H1 (cell line): ENCODE measurements around the gene HS6ST2. TPM values are rescaled to one million over a fixed set of nuclear protein-coding genes. Genes with fewer than 3 reads are reported as not detected.

ENCODE experiments used
- CTCF ChIA-PET: fragments of 300-600 bp; sonication (Branson Sonifier 250); formaldehyde crosslinking; loops from one replicate; lab custom pipeline; 2021; ENCODE audit not compliant: partially characterized antibody; lab: Charles Lee
- POLR2A ChIA-PET: fragments of 300-600 bp; sonication (Branson Sonifier 250); formaldehyde crosslinking; loops from one replicate; lab custom pipeline; 2021; ENCODE audit warnings: inconsistent platforms; ENCODE audit not compliant: partially characterized antibody; lab: Charles Lee
- DNase-seq, 2 experiments: peaks; one replicate each; pipeline versions ENCODE4 v3.0.0 to v3.0.0-alpha.2; 2010 to 2022; ENCODE audit warnings: low spot score in 2 of 2, low read depth in 1 of 2, mixed read lengths in 1 of 2
- FAIRE-seq: peaks from 2 replicates; lab custom pipeline; 2011; peaks lifted over from hg19 to GRCh38; lab: Jason Lieb, UNC
- H2AFZ ChIP-seq: 2 replicates; pipeline ENCODE4 v1.8.1; 2012; ENCODE audit warnings: low read length, inconsistent platforms
- H2AK5ac ChIP-seq: 2 replicates; pipeline ENCODE4 v1.6.1; 2013; ENCODE audit warnings: low read depth, low read length
- H2BK120ac ChIP-seq: replicated peaks from 2 replicates; pipeline ENCODE3; 2013; ENCODE audit warnings: low read depth, low read length, inconsistent platforms
- H2BK12ac ChIP-seq: 2 replicates; pipeline ENCODE4 v1.6.1; 2013; ENCODE audit warnings: low read depth, low read length
- H2BK15ac ChIP-seq: 2 replicates; pipeline ENCODE4 v1.6.1; 2013; ENCODE audit warnings: low read length
- H2BK20ac ChIP-seq: 2 replicates; pipeline ENCODE4 v1.6.1; 2013; ENCODE audit warnings: low read length
- H2BK5ac ChIP-seq: 2 replicates; pipeline ENCODE4 v1.6.1; 2013; ENCODE audit warnings: low read depth, low read length
- H3K14ac ChIP-seq: 2 replicates; pipeline ENCODE4 v1.6.1; 2013; ENCODE audit warnings: inconsistent platforms; ENCODE audit not compliant: insufficient read length
- H3K18ac ChIP-seq: 2 replicates; pipeline ENCODE4 v1.6.1; 2013; ENCODE audit warnings: low read length; ENCODE audit errors: extremely low read depth
- H3K23ac ChIP-seq: 2 replicates; pipeline ENCODE4 v1.6.1; 2013; ENCODE audit warnings: inconsistent platforms; ENCODE audit not compliant: insufficient read length
- H3K23me2 ChIP-seq: 2 replicates; pipeline ENCODE4 v1.6.1; 2013; ENCODE audit warnings: low read depth, low read length
- H3K27ac ChIP-seq: 2 replicates; pipeline ENCODE4 v1.6.1; 2011; ENCODE audit warnings: low read depth, low read length, inconsistent platforms
- H3K27me3 ChIP-seq, 4 experiments: replicated peaks in 1 of 4; 1 replicate in 1 of 4; 2 replicates in 3 of 4; pipeline versions ENCODE4 v1.6.1 to v1.8.1; 2011 to 2013; ENCODE audit warnings: low read length in 3 of 4, mild to moderate bottlenecking in 3 of 4, inconsistent platforms in 2 of 4, mixed read lengths in 2 of 4, moderate library complexity in 1 of 4; ENCODE audit not compliant: control insufficient read depth in 3 of 4, insufficient read depth in 3 of 4; ENCODE audit errors: extremely low read depth in 1 of 4
- H3K36me3 ChIP-seq, 4 experiments: 2 replicates each; pipeline versions ENCODE4 v1.6.1 to v1.8.1; 2011 to 2013; ENCODE audit warnings: mild to moderate bottlenecking in 4 of 4, low read length in 3 of 4, moderate library complexity in 2 of 4, control low read depth in 1 of 4, inconsistent platforms in 1 of 4; ENCODE audit not compliant: insufficient read depth in 4 of 4, control insufficient read depth in 2 of 4
- H3K4ac ChIP-seq: replicated peaks from 2 replicates; pipeline ENCODE3; 2013; ENCODE audit warnings: low read length, low read depth, mixed read lengths, inconsistent platforms; ENCODE audit not compliant: insufficient read length
- H3K4me1 ChIP-seq, 4 experiments: replicated peaks in 1 of 4; 1 replicate in 1 of 4; 2 replicates in 3 of 4; pipeline versions ENCODE4 v1.6.1 to v1.8.1; 2011 to 2013; ENCODE audit warnings: low read length in 3 of 4, inconsistent platforms in 2 of 4, mixed read lengths in 1 of 4; ENCODE audit not compliant: insufficient read depth in 4 of 4, control insufficient read depth in 3 of 4
- H3K4me2 ChIP-seq, 2 experiments: 2 replicates each; pipeline versions ENCODE4 v1.6.1 to v1.8.1; 2011 to 2013; ENCODE audit warnings: low read depth in 2 of 2, low read length in 2 of 2, control low read depth in 1 of 2, inconsistent platforms in 1 of 2, mild to moderate bottlenecking in 1 of 2; ENCODE audit not compliant: insufficient read depth in 1 of 2
- H3K4me3 ChIP-seq, 4 experiments: fragments of 200-600, 300-600 bp in 1 of 4; sonication (generic), shearing (Covaris generic), sonication (Bioruptor Twin) in 1 of 4; 2 replicates each; pipeline versions ENCODE4 v1.5.1 to v1.8.1; 2011 to 2016; ENCODE audit warnings: low read length in 4 of 4, low read depth in 3 of 4, control low read depth in 2 of 4, inconsistent platforms in 2 of 4, mild to moderate bottlenecking in 2 of 4, mixed read lengths in 1 of 4, moderate library complexity in 1 of 4; ENCODE audit not compliant: insufficient read depth in 2 of 4; ENCODE audit errors: extremely low read depth in 1 of 4
- H3K56ac ChIP-seq: replicated peaks from 2 replicates; pipeline ENCODE3; 2013; ENCODE audit warnings: low read depth, mild to moderate bottlenecking, mixed read lengths, low read length, inconsistent platforms; ENCODE audit not compliant: insufficient read length
- H3K79me1 ChIP-seq: 2 replicates; pipeline ENCODE4 v1.6.1; 2013; ENCODE audit warnings: low read depth, low read length, control low read depth
- H3K79me2 ChIP-seq, 2 experiments: 2 replicates each; pipeline versions ENCODE4 v1.6.1 to v1.8.1; 2012 to 2013; ENCODE audit warnings: low read length in 2 of 2, mild to moderate bottlenecking in 2 of 2, inconsistent platforms in 1 of 2; ENCODE audit not compliant: insufficient read depth in 2 of 2, control insufficient read depth in 1 of 2
- H3K9ac ChIP-seq, 4 experiments: replicated peaks in 1 of 4; 1 replicate in 1 of 4; 2 replicates in 3 of 4; pipeline versions ENCODE4 v1.6.1 to v1.8.1; 2011 to 2013; ENCODE audit warnings: low read depth in 3 of 4, low read length in 3 of 4, control low read depth in 2 of 4, mild to moderate bottlenecking in 2 of 4, moderate library complexity in 2 of 4, inconsistent platforms in 1 of 4; ENCODE audit errors: extremely low read depth in 1 of 4
- H3K9me3 ChIP-seq, 2 experiments: 2 replicates each; pipeline versions ENCODE4 v1.6.1 to v1.8.1; 2012 to 2013; ENCODE audit warnings: mild to moderate bottlenecking in 2 of 2, moderate library complexity in 2 of 2, control low read depth in 1 of 2, inconsistent platforms in 1 of 2, low read depth in 1 of 2, low read length in 1 of 2, mixed read lengths in 1 of 2; ENCODE audit not compliant: insufficient read depth in 2 of 2
- H4K20me1 ChIP-seq, 2 experiments: replicated peaks in 1 of 2; 2 replicates each; pipeline versions ENCODE3 to v1.8.1; 2011 to 2013; ENCODE audit warnings: inconsistent platforms in 2 of 2, low read length in 2 of 2, mild to moderate bottlenecking in 1 of 2; ENCODE audit not compliant: insufficient read depth in 2 of 2, control insufficient read depth in 1 of 2
- H4K5ac ChIP-seq: 2 replicates; pipeline ENCODE4 v1.6.1; 2013; ENCODE audit warnings: low read length, low read depth, mixed read lengths, inconsistent platforms; ENCODE audit not compliant: insufficient read length
- H4K8ac ChIP-seq: 2 replicates; pipeline ENCODE4 v1.8.0; 2013; ENCODE audit warnings: mild to moderate bottlenecking, moderate library complexity, low read length, inconsistent platforms; ENCODE audit not compliant: insufficient read depth; ENCODE audit errors: extremely low read depth
- H4K91ac ChIP-seq: replicated peaks from 2 replicates; pipeline ENCODE3; 2013; ENCODE audit warnings: low read length, mixed read lengths, inconsistent platforms; ENCODE audit not compliant: insufficient read length
- FOSL1 ChIP-seq: IDR thresholded peaks from 2 replicates; pipeline ENCODE4 v1.6.1; 2011; ENCODE audit warnings: mild to moderate bottlenecking, low read depth, low read length, moderate library complexity; ENCODE audit not compliant: insufficient read depth
- NANOG ChIP-seq: IDR thresholded peaks from 2 replicates; pipeline ENCODE4 v1.6.1; 2011; ENCODE audit warnings: low read length, low read depth, mild to moderate bottlenecking, inconsistent platforms; ENCODE audit not compliant: insufficient read depth, poor library complexity, severe bottlenecking
- NRF1 ChIP-seq: IDR thresholded peaks from 2 replicates; pipeline ENCODE4 v1.6.1; 2011; ENCODE audit warnings: mild to moderate bottlenecking, low read depth, low read length, improper control_type of control experiment
- WGBS, 2 experiments: shearing (Covaris generic) in 1 of 2; methylation state at CpG; one replicate each; pipeline versions ENCODE4 v1.1.6 to v1.1.7; 2013 to 2015; ENCODE audit warnings: low lambda C conversion rate in 2 of 2, mixed read lengths in 2 of 2, inconsistent platforms in 1 of 2, low coverage in 1 of 2, missing lambda C conversion rate in 1 of 2; ENCODE audit not compliant: insufficient replicate concordance in 2 of 2, insufficient coverage in 1 of 2, insufficient read length in 1 of 2; ENCODE audit errors: extremely low coverage in 1 of 2, missing lambda C conversion rate in 1 of 2; 5-methylcytosine and 5-hydroxymethylcytosine counted together
- polyA plus RNA-seq, 7 experiments: library from polyadenylated mRNA; depleted of rRNA in 3 of 7; stranded (reverse) in 5 of 7; unstranded in 2 of 7; fragments of >200 nt in 5 of 7; fragments of 200-250 nt in 2 of 7; gene quantifications; 1 replicate in 5 of 7; 2 replicates in 1 of 7; 4 replicates in 1 of 7; pipeline versions ENCODE4 v1.2.1 to v1.2.3, GENCODE V29; 2011 to 2013; ENCODE audit warnings: missing spikeins in 2 of 7, mixed read lengths in 2 of 7
- total RNA-seq: library from RNA; stranded (reverse); fragmentation: NEBNext Ultra II Directional; extraction: Animal tissue kit (Norgen Biotek cat#: 25700); gene quantifications from 2 replicates; pipeline ENCODE4 v1.2.1, GENCODE V29; 2021
- TF ChIP-seq, protein P1 (sequence below): IDR thresholded peaks from 2 replicates; pipeline ENCODE4 v1.6.1; 2012; ENCODE audit warnings: inconsistent platforms

HS6ST2 gene
- total and polyA plus RNA-seq, 2 of the 8 experiments (the other 6 are each of a cell fraction or from before 2014, with no cell fraction given): 3.9 TPM

DNA sequence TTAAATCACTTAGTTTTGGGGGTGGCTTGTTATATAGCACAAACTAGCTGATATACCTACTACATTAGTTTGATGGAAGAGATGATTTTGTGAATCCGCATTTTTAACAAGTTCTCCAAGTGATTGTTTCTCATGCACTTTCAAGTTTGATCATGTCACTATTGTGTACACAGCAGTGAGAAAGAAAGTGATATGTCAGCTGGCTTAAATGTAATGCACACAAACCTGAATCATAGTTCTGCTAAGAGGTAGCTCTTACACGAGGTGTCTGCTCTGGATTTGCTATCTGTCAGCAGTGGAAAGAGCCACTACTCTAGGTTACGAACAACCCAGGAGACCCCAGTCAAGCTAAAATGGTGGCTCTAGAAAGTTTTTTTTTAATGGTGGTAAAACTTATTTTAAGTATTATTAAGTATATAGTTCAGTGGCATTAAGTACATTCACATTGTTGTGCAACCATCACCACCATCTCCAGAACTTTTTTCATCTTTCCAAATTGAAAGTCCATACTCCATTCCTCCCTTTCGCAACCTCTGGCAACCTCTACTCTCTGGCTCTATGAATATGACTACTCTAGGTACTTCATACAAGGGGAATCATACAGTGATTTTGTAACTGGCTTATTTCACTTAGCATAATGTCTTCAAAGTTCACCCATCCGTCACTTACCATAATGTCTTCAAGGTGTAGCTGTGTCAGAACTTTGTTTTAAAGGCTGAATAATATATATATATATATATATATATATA is 147.3 kb downstream of the HS6ST2 start:
- Histone ChIP-seq H3K4me1 (no peaks in the 10 kb centered on the region), H4K5ac (no peak overlapping the region), H3K14ac (no peak overlapping the region), H3K4ac (no peak overlapping the region), H3K36me3 (no peaks in the 10 kb centered on the region), H2BK12ac (no peak overlapping the region), H3K9ac (no peak overlapping the region), H2BK15ac (no peak overlapping the region), H3K27ac (no peak overlapping the region), H3K79me1 (no peaks in the 10 kb centered on the region), H2AK5ac (no peak overlapping the region), H3K56ac (no peak overlapping the region), H3K27me3 (no peaks in the 10 kb centered on the region), H2BK120ac (no peak overlapping the region), H3K18ac (no peak overlapping the region), H2BK5ac (no peak overlapping the region), H3K79me2 (no peaks in the 10 kb centered on the region), H2BK20ac (no peak overlapping the region), H4K8ac (no peak overlapping the region), H3K4me3 (no peak overlapping the region), H4K91ac (no peak overlapping the region), H3K23me2 (no peaks in the 10 kb centered on the region), H3K4me2 (no peak overlapping the region), H3K23ac (no peak overlapping the region), H4K20me1 (no peaks in the 10 kb centered on the region), H2AFZ (no peak overlapping the region), H3K9me3 (no peaks in the 10 kb centered on the region)
- WGBS, 2 experiments: 95% methylated on average over 4 of the region's 5 CpGs; no CpG with 5 or more reads in 1 of the 2 experiments
- CTCF ChIA-PET: interaction anchor here (0.6 to 1.0 kb wide), 2 partner anchors 21 to 146 kb away, joined by 3 read pairs; no protein-coding TSS in a partner anchor
- FAIRE-seq (no peak), DNase-seq (no peak)
- POLR2A ChIA-PET: no interaction called here
- no peak for TF ChIP-seq FOSL1
- TF ChIP-seq NANOG: no peak
- no peak for TF ChIP-seq NRF1
- TF ChIP-seq, protein P1, sequence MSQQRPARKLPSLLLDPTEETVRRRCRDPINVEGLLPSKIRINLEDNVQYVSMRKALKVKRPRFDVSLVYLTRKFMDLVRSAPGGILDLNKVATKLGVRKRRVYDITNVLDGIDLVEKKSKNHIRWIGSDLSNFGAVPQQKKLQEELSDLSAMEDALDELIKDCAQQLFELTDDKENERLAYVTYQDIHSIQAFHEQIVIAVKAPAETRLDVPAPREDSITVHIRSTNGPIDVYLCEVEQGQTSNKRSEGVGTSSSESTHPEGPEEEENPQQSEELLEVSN: no peak
